Sigmoid colon (tissue), 4 donors: ENCODE results near the gene HSD3B1.

Source experiments
- POLR2A ChIP-seq, 2 donors: fragments of 450-650 bp; IDR thresholded peaks; one replicate each; pipeline ENCODE4 v1.6.1; 2016; ENCODE audit warnings: antibody characterized with exemption in 2 of 2, mild to moderate bottlenecking in 2 of 2, moderate library complexity in 2 of 2
- POLR2AphosphoS5 ChIP-seq, 4 donors: sonication (generic); formaldehyde crosslinking; IDR thresholded peaks; one replicate each; pipeline ENCODE4 v1.6.1; 2017; ENCODE audit warnings: antibody characterized with exemption in 4 of 4
- TF ChIP-seq, protein P1 (sequence below), 4 experiments: fragments of 450-650 bp in 3 of 4; fragments of 200-600 bp in 1 of 4; IDR thresholded peaks; one replicate each; pipeline ENCODE4 v1.5.1; 2016 to 2019; ENCODE audit warnings: antibody characterized with exemption in 4 of 4, mild to moderate bottlenecking in 3 of 4, moderate library complexity in 2 of 4

- TF ChIP-seq, protein P1, sequence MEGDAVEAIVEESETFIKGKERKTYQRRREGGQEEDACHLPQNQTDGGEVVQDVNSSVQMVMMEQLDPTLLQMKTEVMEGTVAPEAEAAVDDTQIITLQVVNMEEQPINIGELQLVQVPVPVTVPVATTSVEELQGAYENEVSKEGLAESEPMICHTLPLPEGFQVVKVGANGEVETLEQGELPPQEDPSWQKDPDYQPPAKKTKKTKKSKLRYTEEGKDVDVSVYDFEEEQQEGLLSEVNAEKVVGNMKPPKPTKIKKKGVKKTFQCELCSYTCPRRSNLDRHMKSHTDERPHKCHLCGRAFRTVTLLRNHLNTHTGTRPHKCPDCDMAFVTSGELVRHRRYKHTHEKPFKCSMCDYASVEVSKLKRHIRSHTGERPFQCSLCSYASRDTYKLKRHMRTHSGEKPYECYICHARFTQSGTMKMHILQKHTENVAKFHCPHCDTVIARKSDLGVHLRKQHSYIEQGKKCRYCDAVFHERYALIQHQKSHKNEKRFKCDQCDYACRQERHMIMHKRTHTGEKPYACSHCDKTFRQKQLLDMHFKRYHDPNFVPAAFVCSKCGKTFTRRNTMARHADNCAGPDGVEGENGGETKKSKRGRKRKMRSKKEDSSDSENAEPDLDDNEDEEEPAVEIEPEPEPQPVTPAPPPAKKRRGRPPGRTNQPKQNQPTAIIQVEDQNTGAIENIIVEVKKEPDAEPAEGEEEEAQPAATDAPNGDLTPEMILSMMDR (IDR thresholded peaks at IDR 0.05) = no peak
- TF ChIP-seq POLR2A (IDR thresholded peaks at IDR 0.05) (no peak), POLR2AphosphoS5 (IDR thresholded peaks at IDR 0.05) (no peak)
Measured at GRCh38 chr1:119488216-119488615, 18.8 kb upstream of the HSD3B1 start.
